Fibroblast of lung (primary cell): ENCODE data around the gene KCTD20.

Experiments
- CTCF ChIP-seq, 2 donors: IDR thresholded peaks in 1 of 2; conservative IDR thresholded peaks in 1 of 2; 1 replicate in 1 of 2; 2 replicates in 1 of 2; pipeline ENCODE4 v1.5.1; 2011 to 2012; ENCODE audit warnings: low read length in 2 of 2, control low read depth in 1 of 2, inconsistent platforms in 1 of 2, low read depth in 1 of 2, mild to moderate bottlenecking in 1 of 2
- EZH2 ChIP-seq: IDR thresholded peaks from 2 replicates; pipeline ENCODE4 v1.5.1; 2012; ENCODE audit warnings: low read length, control low read depth, mild to moderate bottlenecking; ENCODE audit errors: missing control alignments

GRCh38 chr6:36478051-36478526 lies 35.3 kb downstream of the KCTD20 start:
- TF ChIP-seq CTCF (conservative IDR thresholded peaks at IDR 0.05 in 1 of 2, IDR thresholded peaks at IDR 0.05 in 1 of 2; ENCODE audit: low read depth in 1 of 2, low read length in 2 of 2), result no peak
- TF ChIP-seq EZH2, result no peak
